Upper lobe of left lung (tissue), 4 donors: ENCODE measurements around the gene PDLIM1.

Experiments used
- POLR2AphosphoS5 ChIP-seq, 2 donors: sonication (generic); formaldehyde crosslinking; IDR thresholded peaks; one replicate each; pipeline ENCODE4 v1.5.1; 2017; ENCODE audit warnings: antibody characterized with exemption in 2 of 2
- TF ChIP-seq, protein P1 (sequence below), 6 experiments: fragments of 450-650 bp in 4 of 6; fragments of 200-600 bp in 2 of 6; sonication (generic) in 2 of 6; IDR thresholded peaks; one replicate each; pipeline ENCODE4 v1.5.1; 2016 to 2019; ENCODE audit warnings: antibody characterized with exemption in 6 of 6

DNA sequence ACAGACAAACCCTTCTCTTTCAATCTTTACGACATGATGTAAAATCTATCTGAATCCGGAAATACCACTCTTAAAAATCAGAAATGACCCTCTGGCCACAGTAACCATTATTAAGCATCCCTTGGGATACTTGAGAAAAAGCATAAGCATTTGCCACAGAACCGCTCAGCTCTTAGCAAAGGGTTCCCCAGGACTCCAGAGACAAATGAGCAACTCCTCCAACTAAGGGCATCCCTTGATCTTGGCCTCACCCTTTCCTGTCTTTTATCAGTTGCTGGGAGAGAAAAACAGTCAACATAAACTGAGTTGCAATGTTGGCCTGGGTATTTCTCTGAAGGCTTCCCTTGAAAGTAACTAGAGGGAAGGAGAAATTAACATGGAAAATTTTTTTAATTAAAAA, 3.5 kb downstream of the PDLIM1 start:
- TF ChIP-seq, protein P1, sequence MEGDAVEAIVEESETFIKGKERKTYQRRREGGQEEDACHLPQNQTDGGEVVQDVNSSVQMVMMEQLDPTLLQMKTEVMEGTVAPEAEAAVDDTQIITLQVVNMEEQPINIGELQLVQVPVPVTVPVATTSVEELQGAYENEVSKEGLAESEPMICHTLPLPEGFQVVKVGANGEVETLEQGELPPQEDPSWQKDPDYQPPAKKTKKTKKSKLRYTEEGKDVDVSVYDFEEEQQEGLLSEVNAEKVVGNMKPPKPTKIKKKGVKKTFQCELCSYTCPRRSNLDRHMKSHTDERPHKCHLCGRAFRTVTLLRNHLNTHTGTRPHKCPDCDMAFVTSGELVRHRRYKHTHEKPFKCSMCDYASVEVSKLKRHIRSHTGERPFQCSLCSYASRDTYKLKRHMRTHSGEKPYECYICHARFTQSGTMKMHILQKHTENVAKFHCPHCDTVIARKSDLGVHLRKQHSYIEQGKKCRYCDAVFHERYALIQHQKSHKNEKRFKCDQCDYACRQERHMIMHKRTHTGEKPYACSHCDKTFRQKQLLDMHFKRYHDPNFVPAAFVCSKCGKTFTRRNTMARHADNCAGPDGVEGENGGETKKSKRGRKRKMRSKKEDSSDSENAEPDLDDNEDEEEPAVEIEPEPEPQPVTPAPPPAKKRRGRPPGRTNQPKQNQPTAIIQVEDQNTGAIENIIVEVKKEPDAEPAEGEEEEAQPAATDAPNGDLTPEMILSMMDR (IDR thresholded peaks at IDR 0.05), result no peak
- TF ChIP-seq POLR2AphosphoS5 (IDR thresholded peaks at IDR 0.05), result peak in 1 of 2 donors; percentile 35
